ENCODE data around the gene SOX6.
"Not testable (repeated sequence)": the region's sequence is repeated elsewhere in the genome, so short reads cannot be mapped to it uniquely, and the experiment has no call there.

The SOX6 gene

GRCh38 chr11:16099343-16099900, 256.9 kb downstream of the SOX6 start:
- DNase-seq (ENCODE audit: low read depth in 2 of 3, low spot score in 2 of 3) = no peak

GRCh38 chr11:16098526-16099205, 257.7 kb downstream of the SOX6 start:
- no peak for DNase-seq (ENCODE audit: low read depth in 2 of 3, low spot score in 2 of 3)

- DNase-seq (ENCODE audit: low read depth in 2 of 3, low spot score in 2 of 3) = no peak
These were observed 258.8 kb downstream of the SOX6 start for GRCh38 chr11:16097543-16097942.

GRCh38 chr11:16096336-16096735, 260.0 kb downstream of the SOX6 start:
- no peak for DNase-seq (ENCODE audit: low read depth in 2 of 3, low spot score in 2 of 3)

GRCh38 chr11:16095756-16096155, 260.6 kb downstream of the SOX6 start:
- no peak for DNase-seq (ENCODE audit: low read depth in 2 of 3, low spot score in 2 of 3)

GRCh38 chr11:16093889-16094653, 262.3 kb downstream of the SOX6 start:
- no peak for DNase-seq (ENCODE audit: low read depth in 2 of 3, low spot score in 2 of 3)

- no peak for DNase-seq (ENCODE audit: low read depth in 2 of 3, low spot score in 2 of 3)
These were observed 264.5 kb downstream of the SOX6 start for GRCh38 chr11:16091862-16092261.

- no peak for DNase-seq (ENCODE audit: low read depth in 2 of 3, low spot score in 2 of 3)
These were observed 266.9 kb downstream of the SOX6 start for GRCh38 chr11:16089481-16089880.

GRCh38 chr11:16088774-16089173, 267.6 kb downstream of the SOX6 start:
- no peak for DNase-seq (ENCODE audit: low read depth in 2 of 3, low spot score in 2 of 3)

GRCh38 chr11:16087886-16088285, 268.5 kb downstream of the SOX6 start:
- no peak for DNase-seq (ENCODE audit: low read depth in 2 of 3, low spot score in 2 of 3)

- DNase-seq (ENCODE audit: low read depth in 2 of 3, low spot score in 2 of 3) = no peak
These were observed 270.0 kb downstream of the SOX6 start for GRCh38 chr11:16086229-16086819.

GRCh38 chr11:16082095-16083055, 274.0 kb downstream of the SOX6 start:
- no peak for DNase-seq (ENCODE audit: low read depth in 2 of 3, low spot score in 2 of 3)

GRCh38 chr11:16081382-16082094, 274.8 kb downstream of the SOX6 start:
- DNase-seq (ENCODE audit: low read depth in 2 of 3, low spot score in 2 of 3) = no peak

- no peak for DNase-seq (ENCODE audit: low read depth in 2 of 3, low spot score in 2 of 3)
These were observed 275.5 kb downstream of the SOX6 start for GRCh38 chr11:16080688-16081381.

GRCh38 chr11:16078936-16079335, 277.4 kb downstream of the SOX6 start:
- DNase-seq (ENCODE audit: low read depth in 2 of 3, low spot score in 2 of 3) = no peak

- DNase-seq (ENCODE audit: low read depth in 2 of 3, low spot score in 2 of 3) = no peak
These were observed 285.8 kb downstream of the SOX6 start for GRCh38 chr11:16070573-16070972.

- DNase-seq (ENCODE audit: low read depth in 2 of 3, low spot score in 2 of 3) = not testable (repeated sequence)
These were observed 289.1 kb downstream of the SOX6 start for GRCh38 chr11:16067268-16067667.

GRCh38 chr11:16059332-16059731, 297.0 kb downstream of the SOX6 start:
- DNase-seq (ENCODE audit: low read depth in 2 of 3, low spot score in 2 of 3) = no peak

- DNase-seq (ENCODE audit: low read depth in 2 of 3, low spot score in 2 of 3) = no peak
These were observed 297.7 kb downstream of the SOX6 start for GRCh38 chr11:16058671-16059070.

GRCh38 chr11:16052750-16053149, 303.6 kb downstream of the SOX6 start:
- DNase-seq (ENCODE audit: low read depth in 2 of 3, low spot score in 2 of 3) = no peak

Measured in activated CD8-positive, alpha-beta memory T cell treated with anti-CD3 and anti-CD28 coated beads for 48 hours (primary cell).